HEK293T (cell line): ENCODE results near the gene ZNF236.

Source experiments
- ARNT ChIP-seq: fragments of 450-650 bp; IDR thresholded peaks from 2 replicates; pipeline ENCODE4 v1.6.1; 2017; ENCODE audit warnings: mild to moderate bottlenecking
- BHLHE40 ChIP-seq: fragments of 450-650 bp; IDR thresholded peaks from 2 replicates; pipeline ENCODE4 v1.6.1; 2016; ENCODE audit warnings: mild to moderate bottlenecking, moderate library complexity, borderline replicate concordance
- CTBP1 ChIP-seq: fragments of 450-650 bp; IDR thresholded peaks from 2 replicates; pipeline ENCODE4 v1.6.1; 2016; ENCODE audit warnings: borderline replicate concordance
- ELF4 ChIP-seq: fragments of 450-650 bp; IDR thresholded peaks from 2 replicates; pipeline ENCODE4 v1.6.1; 2017; ENCODE audit warnings: antibody characterized with exemption
- FOXA1 ChIP-seq: fragments of 450-650 bp; IDR thresholded peaks from 2 replicates; pipeline ENCODE4 v1.6.1; 2016; ENCODE audit warnings: mild to moderate bottlenecking
- FOXK2 ChIP-seq: fragments of 450-650 bp; IDR thresholded peaks from 2 replicates; pipeline ENCODE4 v1.6.1; 2016; ENCODE audit warnings: mild to moderate bottlenecking
- FOXM1 ChIP-seq: fragments of 450-650 bp; IDR thresholded peaks from 2 replicates; pipeline ENCODE4 v1.6.1; 2017; ENCODE audit warnings: mild to moderate bottlenecking, borderline replicate concordance
- HDGF ChIP-seq: fragments of 450-650 bp; IDR thresholded peaks from 2 replicates; pipeline ENCODE4 v1.6.1; 2017; ENCODE audit warnings: antibody characterized with exemption, borderline replicate concordance
- L3MBTL2 ChIP-seq: fragments of 450-650 bp; conservative IDR thresholded peaks from 2 replicates; pipeline ENCODE4 v1.6.1; 2016; ENCODE audit warnings: mild to moderate bottlenecking
- LEF1 ChIP-seq: fragments of 450-650 bp; IDR thresholded peaks from 2 replicates; pipeline ENCODE4 v1.6.1; 2017; ENCODE audit warnings: mild to moderate bottlenecking, borderline replicate concordance
- PKNOX1 ChIP-seq: fragments of 450-650 bp; IDR thresholded peaks from 2 replicates; pipeline ENCODE4 v1.6.1; 2016
- SP1 ChIP-seq: fragments of 450-650 bp; IDR thresholded peaks from 2 replicates; pipeline ENCODE4 v1.6.1; 2017
- TARDBP ChIP-seq: fragments of 450-650 bp; IDR thresholded peaks from 2 replicates; pipeline ENCODE4 v1.6.1; 2016

DNA sequence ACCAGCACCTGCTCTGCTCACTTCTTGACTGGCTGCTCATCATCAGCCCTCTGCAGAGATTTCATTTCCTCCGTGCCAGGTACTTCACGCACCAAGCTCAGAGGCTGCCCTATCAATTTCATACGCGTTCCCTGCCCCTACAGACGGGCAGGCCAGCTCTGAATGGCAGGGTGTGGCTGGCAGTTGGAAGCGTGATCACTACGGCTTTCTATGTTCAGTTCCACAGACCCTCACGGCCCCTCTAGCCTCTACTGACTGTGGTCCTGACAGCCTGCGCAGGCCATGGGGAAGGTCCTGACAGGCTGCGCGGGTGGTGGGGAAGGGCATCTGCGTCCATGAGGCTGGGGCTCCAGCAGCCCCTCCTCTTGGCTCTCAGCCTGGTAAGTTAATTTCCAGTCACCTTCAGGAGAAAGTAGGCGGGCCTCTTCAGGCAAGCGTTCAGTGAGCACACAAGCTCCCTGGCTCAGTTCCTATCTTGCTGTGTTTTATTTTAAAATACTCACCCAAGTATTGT is 154.8 kb downstream of the ZNF236 start:
- TF ChIP-seq BHLHE40 = no peak
- TF ChIP-seq FOXM1 = no peak
- no peak for TF ChIP-seq PKNOX1
- TF ChIP-seq TARDBP = no peak
- TF ChIP-seq ARNT = no peak
- no peak for TF ChIP-seq LEF1
- TF ChIP-seq FOXA1 = no peak
- no peak for TF ChIP-seq FOXK2
- TF ChIP-seq ELF4 = no peak
- TF ChIP-seq SP1 = no peak
- TF ChIP-seq CTBP1 = no peak
- TF ChIP-seq HDGF = no peak
- no peak for TF ChIP-seq L3MBTL2
